Ovary (tissue), 3 donors: ENCODE results near the gene CCDC171.

Source experiments
- CTCF ChIP-seq, 3 donors: fragments of 450-650 bp in 2 of 3; fragments of 200-600 bp in 1 of 3; IDR thresholded peaks; one replicate each; pipeline versions ENCODE4 v1.5.1 to v1.8.0; 2016 to 2022; ENCODE audit warnings: antibody characterized with exemption in 3 of 3, mild to moderate bottlenecking in 1 of 3
- POLR2A ChIP-seq: fragments of 450-650 bp; IDR thresholded peaks from one replicate; pipeline ENCODE4 v1.6.1; 2017; ENCODE audit warnings: antibody characterized with exemption, mild to moderate bottlenecking, moderate library complexity
- donor health status: DM: no; HTN: no; CAD: no.

GRCh38 chr9:15849871-15850270 lies 297.0 kb downstream of the CCDC171 start:
- TF ChIP-seq CTCF (IDR thresholded peaks at IDR 0.05) = no peak
- no peak for TF ChIP-seq POLR2A
